ENCODE results near the gene KREMEN1. TPM values are rescaled to one million over a fixed set of nuclear protein-coding genes. Genes with fewer than 3 reads are reported as not detected.

The KREMEN1 gene
- total and polyA plus RNA-seq, 8 donors = 5.4 to 34.5 (median 11.6) TPM

DNA sequence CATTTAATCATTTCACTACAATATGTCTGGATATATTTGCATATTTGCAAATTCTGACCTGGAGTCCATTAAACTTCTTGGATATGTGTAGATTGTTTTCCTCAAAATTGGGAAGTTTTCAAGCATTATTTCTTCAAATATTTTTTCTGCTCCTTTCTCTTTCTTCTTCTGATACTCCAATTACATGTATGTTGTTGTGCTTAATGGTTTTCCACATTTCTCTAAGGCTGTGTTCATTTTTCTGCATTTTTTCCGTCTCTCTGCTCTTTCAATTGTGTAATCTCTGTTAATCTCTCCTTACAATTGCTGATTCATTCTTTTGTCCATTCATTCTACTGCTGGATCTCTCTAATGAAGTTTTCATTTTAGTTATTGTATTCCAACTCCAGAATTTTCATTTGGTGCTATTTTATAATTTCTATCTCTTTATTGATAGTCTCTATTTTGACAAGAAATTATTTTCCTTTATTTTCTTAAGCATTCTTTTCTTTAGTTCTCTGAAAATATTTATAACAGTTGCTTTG, 102.5 kb downstream of the KREMEN1 start:
- no peak for DNase-seq
- TF ChIP-seq CTCF (IDR thresholded peaks at IDR 0.05) (no peak), POLR2AphosphoS5 (IDR thresholded peaks at IDR 0.05) (no peak), POLR2A (IDR thresholded peaks at IDR 0.05) (no peak), EP300 (IDR thresholded peaks at IDR 0.05) (no peak)
- H3K4me1 ChIP-seq = no peaks in the 10 kb centered on the region
- peaks cover 0 to 3% (median 0%) of the 10 kb centered on the region in 4 donors for H3K36me3 ChIP-seq
- H3K9me3 ChIP-seq = peaks cover 4 to 25% (median 16%) of the 10 kb centered on the region in 4 donors
- H3K27me3 ChIP-seq = no peaks in the 10 kb centered on the region
- H3K27ac ChIP-seq = no peak overlapping the region
- no peak overlapping the region for H3K4me3 ChIP-seq
- 83 to 95% (median 91%) methylated on average over 1 of the region's 1 CpG for WGBS, 5 donors
- intact Hi-C loops (cut with DNase I; ENCODE audit: low total_unique reads) = no loop called here

GRCh38 chr22:29183971-29184848, 111.4 kb downstream of the KREMEN1 start:
- Histone ChIP-seq H3K4me3 (no peak overlapping the region), H3K36me3 (peaks cover 0 to 3% (median 0%) of the 10 kb centered on the region in 4 donors), H3K9me3 (no peaks in the 10 kb centered on the region), H3K27ac (no peak overlapping the region), H3K4me1 (no peaks in the 10 kb centered on the region), H3K27me3 (no peaks in the 10 kb centered on the region)
- 86 to 87% (median 87%) methylated on average over 19 of the region's 19 CpGs for WGBS, 5 donors
- intact Hi-C loops (cut with DNase I; ENCODE audit: low total_unique reads) = no loop called here
- TF ChIP-seq EP300 (IDR thresholded peaks at IDR 0.05) (no peak), POLR2AphosphoS5 (IDR thresholded peaks at IDR 0.05) (no peak), POLR2A (IDR thresholded peaks at IDR 0.05) (no peak), CTCF (IDR thresholded peaks at IDR 0.05) (no peak)
- no peak for DNase-seq

- WGBS, 5 donors = 87 to 90% (median 89%) methylated on average over 8 to 12 of the region's 12 CpGs
- intact Hi-C loops (cut with DNase I; ENCODE audit: low total_unique reads) = no loop called here
- Histone ChIP-seq H3K9me3 (no peaks in the 10 kb centered on the region), H3K27ac (no peak overlapping the region), H3K4me3 (no peak overlapping the region), H3K36me3 (peaks cover 0 to 3% (median 0%) of the 10 kb centered on the region in 4 donors), H3K27me3 (no peaks in the 10 kb centered on the region), H3K4me1 (no peaks in the 10 kb centered on the region)
- DNase-seq = no peak
- TF ChIP-seq CTCF (IDR thresholded peaks at IDR 0.05) = no peak
- TF ChIP-seq POLR2A (IDR thresholded peaks at IDR 0.05) = no peak
- TF ChIP-seq EP300 (IDR thresholded peaks at IDR 0.05) = no peak
- no peak for TF ChIP-seq POLR2AphosphoS5 (IDR thresholded peaks at IDR 0.05)
Measured at GRCh38 chr22:29184849-29185490, 112.1 kb downstream of the KREMEN1 start.

DNA sequence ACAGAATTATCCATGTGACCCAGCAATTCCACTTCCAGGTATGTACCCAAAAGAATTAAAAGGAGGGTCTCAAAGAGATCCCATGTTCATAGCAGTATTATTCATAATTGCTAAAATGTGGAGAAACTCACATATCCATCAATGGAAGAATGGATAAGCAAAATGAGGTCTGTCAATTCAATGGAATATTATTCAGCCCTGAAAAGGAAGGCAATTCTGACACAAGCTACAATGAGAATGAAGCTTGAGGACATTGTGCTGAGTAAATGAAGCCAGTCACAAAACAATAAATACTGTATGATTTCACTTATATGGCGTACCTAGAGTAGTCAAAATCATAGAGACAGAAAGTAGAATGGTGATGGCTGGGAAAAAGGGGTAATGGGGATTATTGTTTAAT, 113.5 kb downstream of the KREMEN1 start:
- TF ChIP-seq POLR2A (IDR thresholded peaks at IDR 0.05) = no peak
- no peak for TF ChIP-seq EP300 (IDR thresholded peaks at IDR 0.05)
- no peak for TF ChIP-seq POLR2AphosphoS5 (IDR thresholded peaks at IDR 0.05)
- no peak for TF ChIP-seq CTCF (IDR thresholded peaks at IDR 0.05)
- H3K27ac ChIP-seq = no peak overlapping the region
- no peaks in the 10 kb centered on the region for H3K27me3 ChIP-seq
- no peaks in the 10 kb centered on the region for H3K36me3 ChIP-seq
- DNase-seq = no peak
- no peaks in the 10 kb centered on the region for H3K9me3 ChIP-seq
- WGBS, 5 donors = 90 to 100% (median 96%) methylated on average over 1 of the region's 1 CpG
- intact Hi-C loops (cut with DNase I; ENCODE audit: low total_unique reads) = no loop called here
- H3K4me3 ChIP-seq = no peak overlapping the region
- no peaks in the 10 kb centered on the region for H3K4me1 ChIP-seq
